ENCODE data around the gene PROSER3.

GRCh38 chr19:35782589-35782988, 24.6 kb downstream of the PROSER3 start:
- TF ChIP-seq EZH2 (IDR thresholded peaks at IDR 0.05; ENCODE audit: insufficient read depth, poor library complexity, severe bottlenecking), result no peak
- no peak for TF ChIP-seq EZH2phosphoT487 (IDR thresholded peaks at IDR 0.05; ENCODE audit: insufficient read depth, low read depth)
